DMS 273 treated with DMSO at 0.1 percent for 48 hours (cell line): ENCODE measurements around the gene CORO2A.

Experiments used
- DNase-seq: peaks from one replicate; lab custom pipeline; 2025; lab: John Stamatoyannopoulos, UW

The CORO2A gene

GRCh38 chr9:98168153-98168780 is 24.2 kb downstream of the CORO2A start:
- no peak for DNase-seq

DNA sequence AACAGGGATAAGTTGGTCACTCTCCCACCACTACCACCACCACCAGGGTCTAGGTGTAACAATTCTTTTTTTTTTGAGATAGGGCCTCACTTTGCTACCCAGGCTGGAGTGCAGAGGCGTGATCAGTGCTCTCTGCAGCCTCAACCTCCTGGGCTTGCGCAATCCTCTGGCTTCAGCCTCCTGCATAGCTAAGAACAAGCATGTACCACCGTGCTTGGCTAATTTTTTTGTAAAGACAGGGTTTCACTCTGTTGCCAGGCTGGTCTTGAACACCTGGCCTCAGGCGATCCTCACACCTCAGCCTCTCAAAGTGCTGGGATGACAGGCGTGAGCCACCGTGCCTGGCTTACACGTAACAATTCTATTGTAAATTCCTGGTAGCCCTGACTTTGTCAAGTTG is 27.5 kb downstream of the CORO2A start:
- no peak for DNase-seq

DNA sequence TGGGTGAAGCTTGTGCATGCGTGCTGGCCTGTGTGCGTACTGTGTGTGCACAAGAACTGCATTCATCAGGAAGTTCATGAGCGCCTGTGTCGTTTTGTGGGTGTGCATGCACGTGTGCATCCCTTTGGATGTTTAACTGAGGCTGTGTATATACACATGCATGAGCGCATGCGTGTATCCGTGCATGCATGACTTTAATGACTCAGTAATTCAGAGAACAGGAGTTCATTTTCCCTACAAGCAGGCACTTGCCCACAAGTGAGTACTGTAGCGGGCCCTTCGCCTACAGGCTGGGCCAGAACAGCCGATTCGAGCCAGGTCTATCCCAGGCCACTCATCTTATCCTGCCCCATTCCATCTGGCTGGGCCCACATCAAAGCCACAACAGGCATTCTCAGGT is 29.8 kb downstream of the CORO2A start:
- no peak for DNase-seq

GRCh38 chr9:98161851-98162250 is 30.6 kb downstream of the CORO2A start:
- DNase-seq: no peak

GRCh38 chr9:98159790-98160189 is 32.6 kb downstream of the CORO2A start:
- no peak for DNase-seq

GRCh38 chr9:98159301-98159700 is 33.1 kb downstream of the CORO2A start:
- DNase-seq: no peak

DNA sequence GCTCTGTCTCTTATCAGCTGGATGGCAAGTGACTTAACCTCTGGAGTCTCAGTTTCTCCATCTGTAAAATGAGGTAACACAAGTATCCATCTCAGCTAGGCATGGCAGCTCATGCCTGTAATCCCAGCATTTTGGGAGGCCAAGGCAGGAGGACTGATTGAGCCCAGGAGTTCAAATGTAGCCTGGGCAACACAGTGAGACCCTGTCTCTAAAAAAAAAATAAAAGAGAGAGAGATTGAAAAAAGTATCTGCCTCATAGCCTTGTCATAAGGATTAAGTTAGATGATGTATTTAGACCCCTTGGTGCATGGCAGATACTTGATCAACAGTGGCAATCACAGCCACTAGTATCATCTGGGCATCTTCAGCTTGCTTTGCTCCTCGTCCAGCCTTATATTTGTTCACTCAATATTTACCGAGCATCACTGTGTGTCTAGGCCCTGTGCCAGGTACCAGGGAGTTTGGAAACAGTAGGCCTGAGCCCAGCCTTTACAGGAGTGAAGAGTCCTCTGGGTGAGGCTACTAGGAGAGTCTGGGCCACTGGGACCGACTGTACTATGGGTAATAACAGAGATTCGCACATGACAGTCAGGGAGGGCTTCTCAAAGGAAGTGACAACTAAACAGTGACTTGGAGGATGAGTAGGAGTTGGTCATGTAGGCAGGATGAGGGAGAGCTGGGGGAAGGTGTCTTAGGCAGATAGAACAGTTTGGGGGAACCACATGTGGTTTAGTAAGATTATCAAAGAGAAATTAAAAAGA is 34.2 kb downstream of the CORO2A start:
- DNase-seq: no peak

GRCh38 chr9:98157372-98157771 is 35.1 kb downstream of the CORO2A start:
- no peak for DNase-seq

DNA sequence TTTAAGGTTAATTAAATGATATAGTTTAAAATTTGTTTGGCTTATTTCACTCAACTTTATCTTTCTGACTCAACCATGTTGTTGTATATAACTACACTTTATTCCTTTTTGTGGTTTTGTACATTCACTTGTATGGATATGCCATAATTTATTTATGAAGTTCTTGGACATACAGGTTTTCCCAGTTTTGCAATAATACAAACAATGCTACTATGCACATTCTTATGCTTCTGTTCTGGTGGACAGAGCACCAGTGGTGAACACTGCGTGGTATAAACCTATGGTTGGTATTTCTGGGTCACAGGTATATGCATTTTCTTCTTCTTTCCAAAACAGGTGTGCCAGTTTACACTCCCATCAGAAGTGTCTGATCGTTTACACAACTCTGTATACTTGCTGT is 37.8 kb downstream of the CORO2A start:
- DNase-seq: no peak

- no peak for DNase-seq
These were observed 39.9 kb downstream of the CORO2A start for GRCh38 chr9:98152526-98152925.

- DNase-seq: no peak
These were observed 41.7 kb downstream of the CORO2A start for GRCh38 chr9:98150721-98151120.

DNA sequence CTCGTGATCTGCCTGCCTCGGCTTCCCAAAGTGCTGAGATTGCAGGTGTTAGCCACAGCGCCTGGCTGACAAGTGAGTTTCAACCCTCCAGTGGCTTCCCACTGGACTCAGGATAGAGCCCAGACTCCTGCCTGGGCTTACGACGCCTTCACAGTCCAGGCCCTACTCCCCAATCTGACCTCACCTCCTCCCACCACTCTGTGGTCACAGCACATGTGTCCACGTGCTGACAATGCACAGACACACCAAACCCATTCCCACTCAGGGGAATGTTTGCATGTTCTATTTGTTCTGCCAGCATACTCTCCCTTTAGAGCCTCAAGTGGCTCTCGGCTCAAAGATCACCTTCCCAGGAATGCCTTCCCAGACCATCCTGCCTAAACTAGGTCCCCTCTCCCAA is 42.3 kb downstream of the CORO2A start:
- no peak for DNase-seq

DNA sequence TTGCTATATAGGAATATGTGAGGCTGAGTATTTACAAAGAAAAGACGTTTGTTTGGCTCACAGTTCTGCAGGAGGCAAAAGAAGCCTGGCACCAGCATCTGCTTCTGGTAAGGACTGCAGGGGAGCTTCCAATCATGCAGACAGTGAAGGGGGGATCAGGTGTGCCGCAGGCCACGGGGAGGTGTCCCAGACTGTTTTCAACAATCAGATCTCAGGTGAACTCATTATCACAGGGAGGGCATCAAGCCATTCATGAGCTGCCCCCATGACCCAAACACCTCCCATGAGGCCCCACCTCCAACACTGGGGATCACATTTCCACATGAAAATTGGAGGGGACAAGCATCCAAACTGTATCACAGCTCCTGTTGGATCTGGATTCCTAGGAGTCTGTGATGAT is 43.0 kb downstream of the CORO2A start:
- DNase-seq: no peak

GRCh38 chr9:98148486-98148885 is 44.0 kb downstream of the CORO2A start:
- DNase-seq: no peak

- DNase-seq: no peak
These were observed 44.9 kb downstream of the CORO2A start for GRCh38 chr9:98147582-98147981.

DNA sequence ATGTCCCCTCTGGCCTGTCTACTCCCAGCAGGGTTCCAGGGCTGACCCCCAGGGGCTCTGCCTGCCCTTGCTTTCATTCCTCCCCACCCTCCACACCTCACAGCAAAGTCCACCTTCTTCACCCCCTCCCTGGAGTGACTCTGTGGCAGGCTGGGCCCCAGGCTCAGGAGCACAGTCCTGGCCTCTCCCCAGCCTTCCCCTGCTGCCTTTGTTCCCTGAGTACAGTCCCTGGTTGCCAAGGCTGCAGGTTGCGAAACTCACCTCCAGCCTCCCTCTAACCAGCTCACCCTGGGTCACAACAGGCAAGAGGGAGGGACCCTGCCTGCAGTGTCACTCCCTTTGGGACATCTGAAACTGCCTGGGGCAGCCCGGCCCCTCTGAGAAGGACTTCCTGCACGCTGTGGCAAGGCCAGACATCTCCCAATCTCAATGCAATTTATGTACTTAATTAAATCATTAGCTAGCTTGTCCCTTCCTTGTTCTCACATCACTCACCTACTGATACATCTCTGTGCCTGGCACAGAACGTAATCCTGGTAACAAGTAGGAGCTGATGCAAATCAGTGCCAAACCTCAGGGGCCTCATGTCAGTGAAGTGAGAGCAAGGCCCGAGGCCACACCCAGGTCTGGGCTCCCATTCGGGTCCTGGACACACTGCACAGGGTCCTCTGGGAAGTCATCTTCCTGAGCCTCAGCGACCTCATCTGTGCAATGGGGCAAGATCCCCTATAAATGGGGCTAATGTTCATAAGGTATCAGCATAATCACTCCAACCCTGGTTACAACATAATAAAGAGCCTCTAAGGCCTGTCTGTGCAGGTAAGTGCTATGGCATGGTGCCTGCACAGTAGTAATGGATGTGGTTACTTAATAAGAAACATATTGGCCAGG is 46.1 kb downstream of the CORO2A start:
- DNase-seq: no peak

DNA sequence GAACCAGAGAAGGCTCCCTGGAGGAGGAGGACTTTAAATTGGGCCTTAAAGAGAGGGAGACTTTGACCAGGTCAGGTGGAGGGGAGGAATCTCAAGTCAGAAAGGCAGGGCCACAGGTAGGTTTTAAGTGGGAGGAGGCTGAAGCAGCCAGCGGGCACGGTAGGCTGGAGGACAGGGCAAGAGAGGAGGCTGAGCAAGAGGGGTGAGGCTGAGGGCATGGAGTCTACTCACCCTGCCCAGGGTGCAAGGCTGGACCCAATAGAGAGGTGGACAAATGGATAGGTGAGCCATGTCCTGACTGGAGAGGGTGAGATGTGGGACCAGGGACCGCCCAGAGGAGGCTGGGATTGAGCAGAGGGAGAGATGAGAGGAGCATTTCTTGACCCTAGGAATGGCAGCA is 47.8 kb downstream of the CORO2A start:
- no peak for DNase-seq

GRCh38 chr9:98144076-98144475 is 48.4 kb downstream of the CORO2A start:
- DNase-seq: no peak

GRCh38 chr9:98142925-98143481 is 49.4 kb downstream of the CORO2A start:
- no peak for DNase-seq

GRCh38 chr9:98142182-98142907 is 50.1 kb downstream of the CORO2A start:
- DNase-seq: no peak

DNA sequence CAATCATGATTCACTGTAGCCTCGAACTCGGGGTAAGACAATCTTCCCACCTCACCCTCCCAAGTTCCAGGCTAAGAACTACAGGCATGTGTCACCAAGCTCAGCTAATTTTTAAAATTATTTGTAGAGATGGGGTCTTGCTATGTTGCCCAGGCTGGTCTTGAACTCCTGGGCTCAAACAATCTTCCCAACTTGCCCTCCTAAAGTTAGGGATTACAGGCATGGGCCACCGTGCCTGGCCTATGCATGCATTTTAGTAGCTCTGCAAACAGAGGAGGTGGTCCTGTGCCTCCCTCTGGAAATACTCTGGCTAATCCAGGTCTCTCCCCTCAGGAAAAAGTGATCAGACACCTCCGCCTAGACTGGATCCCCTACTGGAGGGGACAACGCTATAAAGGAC is 51.9 kb downstream of the CORO2A start:
- no peak for DNase-seq

DNA sequence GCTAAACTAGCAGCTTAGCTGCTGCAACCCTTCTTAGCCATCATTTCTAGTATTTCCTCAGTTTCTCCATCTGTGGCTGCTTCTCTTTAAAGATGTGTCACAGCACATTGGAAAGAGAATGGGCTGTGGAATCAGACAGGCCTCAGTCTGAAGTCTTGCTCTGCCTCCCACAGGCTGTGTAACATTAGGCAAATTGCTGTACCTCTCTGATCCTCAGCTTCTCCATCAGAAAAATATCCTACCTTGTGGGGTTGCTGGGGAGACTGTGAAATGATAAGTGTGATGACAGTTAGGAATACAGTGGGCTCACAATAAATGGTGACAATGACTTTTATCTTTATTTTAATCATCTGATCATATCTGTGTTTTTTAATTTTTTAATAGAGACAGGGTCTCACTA is 55.9 kb downstream of the CORO2A start:
- DNase-seq: no peak
